ENCODE data around the gene MS4A14. TPM values are rescaled to one million over a fixed set of nuclear protein-coding genes. Genes with fewer than 3 reads are reported as not detected.
A peak's percentile ranks its signal among the peaks of the same experiment; 100 is the strongest.
"Not testable (repeated sequence)": the region's sequence is repeated elsewhere in the genome, so short reads cannot be mapped to it uniquely, and the experiment has no call there.

MS4A14 gene
- total and polyA plus RNA-seq, 2 donors (not counting 1 experiment from before 2014, with no cell fraction given), result 3.4 to 5.4 TPM

DNA sequence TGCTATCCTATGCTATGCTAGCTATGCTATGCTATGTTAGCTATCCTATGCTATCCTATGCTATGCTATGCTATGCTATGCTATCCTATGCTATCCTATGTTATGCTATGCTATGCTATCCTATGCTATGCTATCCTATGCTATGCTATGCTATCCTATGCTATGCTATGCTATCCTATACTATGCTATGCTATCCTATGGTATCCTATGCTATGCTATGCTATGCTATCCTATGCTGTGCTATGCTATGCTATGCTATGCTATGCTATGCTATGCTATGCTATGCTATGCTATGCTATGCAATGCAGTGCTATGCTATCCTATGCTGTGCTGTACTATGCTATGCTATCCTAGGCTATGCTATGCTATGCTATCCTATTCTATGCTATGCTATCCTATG, 50.8 kb downstream of the MS4A14 start:
- Histone ChIP-seq H3K4me2 (replicated peaks; ENCODE audit: low read depth, low read length, poor library complexity, severe bottlenecking) (peak overlapping the region; percentile 71), H3K27ac (ENCODE audit: low read length in 2 of 2) (no peak overlapping the region), H3K4me3 (ENCODE audit: control extremely low read depth in 1 of 5, extremely low read depth in 1 of 5, insufficient read depth in 1 of 5, low read depth in 2 of 5, low read length in 4 of 5) (peak overlapping the region in 2 of 5 experiments; percentile 48 to 70), H3K27me3 (replicated peaks in 1 of 4; ENCODE audit: control extremely low read depth in 1 of 4, control insufficient read depth in 3 of 4, insufficient read depth in 4 of 4, low read length in 3 of 4) (no peaks in the 10 kb centered on the region), H3K79me2 (ENCODE audit: control insufficient read depth, insufficient read depth, low read length) (peaks cover 7% of the 10 kb centered on the region), H3K4me1 (ENCODE audit: control insufficient read depth in 2 of 2, insufficient read depth in 2 of 2, low read length in 2 of 2) (peaks cover 36 to 39% of the 10 kb centered on the region in 2 donors), H3K9me3 (ENCODE audit: control extremely low read depth in 1 of 3, control insufficient read depth in 2 of 3, insufficient read depth in 1 of 3, low read length in 2 of 3) (peaks cover 0 to 3% (median 0%) of the 10 kb centered on the region in 3 donors), H3K9ac (ENCODE audit: low read length) (peak overlapping the region; percentile 57), H2AFZ (ENCODE audit: insufficient read depth, low read depth, low read length, poor library complexity, severe bottlenecking) (no peak overlapping the region), H3K36me3 (replicated peaks in 1 of 2; ENCODE audit: control extremely low read depth in 1 of 2, control insufficient read depth in 1 of 2, extremely low read depth in 1 of 2, insufficient read depth in 2 of 2, low read length in 1 of 2) (no peaks in the 10 kb centered on the region), H4K20me1 (ENCODE audit: control insufficient read depth, insufficient read depth, low read length, poor library complexity, severe bottlenecking) (no peaks in the 10 kb centered on the region)
- DNase-seq (no peak), ATAC-seq (ENCODE audit: low read depth) (no peak)
- POLR2A ChIA-PET, result no interaction called here
- peak overlapping the region; percentile 68 for H3K27ac Mint-ChIP-seq
- H3K4me1 Mint-ChIP-seq, result peaks cover 63% of the 10 kb centered on the region
- CTCF ChIA-PET, result interaction anchor here (1.4 to 2.1 kb wide), 2 partner anchors 9 to 50 kb away, joined by 3 to 6 read pairs; partner anchors contain the start of gene MS4A1
- H3K27me3 Mint-ChIP-seq, result no peaks in the 10 kb centered on the region
- no peak for TF ChIP-seq EZH2 (IDR thresholded peaks at IDR 0.05; ENCODE audit: borderline replicate concordance, insufficient read depth, low read depth, low read length, poor library complexity, severe bottlenecking)
- TF ChIP-seq CTCF (IDR thresholded peaks at IDR 0.05), result no peak
- H3K9me3 Mint-ChIP-seq (ENCODE audit: insufficient read depth), result no peaks in the 10 kb centered on the region
- no peak overlapping the region for H3K4me3 Mint-ChIP-seq
- intact Hi-C loops (cut with micrococcal nuclease), result loop anchor here (2.0 kb wide), 1 partner anchor 68 kb away; the partner anchor contains the start of gene MS4A7

DNA sequence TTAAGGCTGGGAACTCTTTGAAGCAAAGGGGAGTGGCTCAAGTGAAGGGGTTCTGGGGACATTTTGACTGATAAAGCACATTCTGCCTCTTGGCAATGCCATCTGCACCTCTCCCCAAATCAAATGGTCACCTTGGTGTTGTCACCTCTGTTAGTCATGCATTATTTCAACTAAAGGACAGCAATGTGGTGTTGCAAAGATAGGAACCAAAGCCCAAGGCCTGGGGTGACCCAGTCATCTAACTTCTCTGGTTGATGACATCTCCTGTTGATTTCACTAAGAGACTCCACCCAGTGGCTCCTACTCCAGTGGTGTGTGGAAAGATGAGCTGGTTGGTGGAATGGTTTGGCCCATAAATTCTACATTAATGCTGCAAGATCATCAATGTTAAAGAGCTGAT, 51.6 kb downstream of the MS4A14 start:
- no peak overlapping the region for H3K4me3 ChIP-seq (ENCODE audit: control extremely low read depth in 1 of 5, extremely low read depth in 1 of 5, insufficient read depth in 1 of 5, low read depth in 2 of 5, low read length in 4 of 5)
- H3K27ac ChIP-seq (ENCODE audit: low read length in 2 of 2), result no peak overlapping the region
- POLR2A ChIA-PET, result interaction anchor here (0.9 kb wide), 1 partner anchor 29 kb away, joined by 5 read pairs; no protein-coding TSS in a partner anchor
- intact Hi-C loops (cut with micrococcal nuclease), result loop anchor here (2.0 kb wide), 1 partner anchor 69 kb away; the partner anchor contains the start of gene MS4A7
- no peaks in the 10 kb centered on the region for H4K20me1 ChIP-seq (ENCODE audit: control insufficient read depth, insufficient read depth, low read length, poor library complexity, severe bottlenecking)
- ATAC-seq (ENCODE audit: low read depth) (no peak), DNase-seq (no peak)
- no peak overlapping the region for H3K4me2 ChIP-seq (replicated peaks; ENCODE audit: low read depth, low read length, poor library complexity, severe bottlenecking)
- no peaks in the 10 kb centered on the region for H3K27me3 ChIP-seq (replicated peaks in 1 of 4; ENCODE audit: control extremely low read depth in 1 of 4, control insufficient read depth in 3 of 4, insufficient read depth in 4 of 4, low read length in 3 of 4)
- CTCF ChIA-PET, result interaction anchor here (1.8 kb wide), 1 partner anchor 85 kb away, joined by 6 read pairs; no protein-coding TSS in a partner anchor
- H3K4me3 Mint-ChIP-seq, result no peak overlapping the region
- peaks cover 7% of the 10 kb centered on the region for H3K79me2 ChIP-seq (ENCODE audit: control insufficient read depth, insufficient read depth, low read length)
- H3K9me3 ChIP-seq (ENCODE audit: control extremely low read depth in 1 of 3, control insufficient read depth in 2 of 3, insufficient read depth in 1 of 3, low read length in 2 of 3), result peaks cover 0 to 3% (median 0%) of the 10 kb centered on the region in 3 donors
- no peak for TF ChIP-seq CTCF (IDR thresholded peaks at IDR 0.05)
- TF ChIP-seq EZH2 (IDR thresholded peaks at IDR 0.05; ENCODE audit: borderline replicate concordance, insufficient read depth, low read depth, low read length, poor library complexity, severe bottlenecking), result no peak
- H3K27me3 Mint-ChIP-seq, result no peaks in the 10 kb centered on the region
- peaks cover 59% of the 10 kb centered on the region for H3K4me1 Mint-ChIP-seq
- H3K27ac Mint-ChIP-seq, result peak overlapping the region; percentile 58
- no peak overlapping the region for H3K9ac ChIP-seq (ENCODE audit: low read length)
- no peak overlapping the region for H2AFZ ChIP-seq (ENCODE audit: insufficient read depth, low read depth, low read length, poor library complexity, severe bottlenecking)
- H3K36me3 ChIP-seq (replicated peaks in 1 of 2; ENCODE audit: control extremely low read depth in 1 of 2, control insufficient read depth in 1 of 2, extremely low read depth in 1 of 2, insufficient read depth in 2 of 2, low read length in 1 of 2), result no peaks in the 10 kb centered on the region
- H3K4me1 ChIP-seq (ENCODE audit: control insufficient read depth in 2 of 2, insufficient read depth in 2 of 2, low read length in 2 of 2), result peaks cover 34% of the 10 kb centered on the region in 2 donors
- H3K9me3 Mint-ChIP-seq (ENCODE audit: insufficient read depth), result no peaks in the 10 kb centered on the region

GRCh38 chr11:60451185-60451584, 54.9 kb downstream of the MS4A14 start:
- H3K4me3 ChIP-seq (ENCODE audit: control extremely low read depth in 1 of 5, extremely low read depth in 1 of 5, insufficient read depth in 1 of 5, low read depth in 2 of 5, low read length in 4 of 5); CTCF ChIA-PET; DNase-seq; H3K4me2 ChIP-seq (replicated peaks; ENCODE audit: low read depth, low read length, poor library complexity, severe bottlenecking); H4K20me1 ChIP-seq (ENCODE audit: control insufficient read depth, insufficient read depth, low read length, poor library complexity, severe bottlenecking); H3K4me3 Mint-ChIP-seq; H3K27me3 ChIP-seq (replicated peaks in 1 of 4; ENCODE audit: control extremely low read depth in 1 of 4, control insufficient read depth in 3 of 4, insufficient read depth in 4 of 4, low read length in 3 of 4); H3K27ac Mint-ChIP-seq; H3K9me3 ChIP-seq (ENCODE audit: control extremely low read depth in 1 of 3, control insufficient read depth in 2 of 3, insufficient read depth in 1 of 3, low read length in 2 of 3); H3K9ac ChIP-seq (ENCODE audit: low read length); H3K27me3 Mint-ChIP-seq; H3K36me3 ChIP-seq (replicated peaks in 1 of 2; ENCODE audit: control extremely low read depth in 1 of 2, control insufficient read depth in 1 of 2, extremely low read depth in 1 of 2, insufficient read depth in 2 of 2, low read length in 1 of 2); H3K9me3 Mint-ChIP-seq (ENCODE audit: insufficient read depth); H2AFZ ChIP-seq (ENCODE audit: insufficient read depth, low read depth, low read length, poor library complexity, severe bottlenecking); POLR2A ChIA-PET; H3K27ac ChIP-seq (ENCODE audit: low read length in 2 of 2); ATAC-seq (ENCODE audit: low read depth): not testable (repeated sequence)
- 99% methylated on average over 14 of the region's 32 CpGs for WGBS (ENCODE audit: insufficient coverage)
- intact Hi-C loops (cut with micrococcal nuclease), result loop anchor here (10.0 kb wide), 1 partner anchor 644 kb away; no protein-coding TSS in a partner anchor
- H3K4me1 Mint-ChIP-seq, result peaks cover 65% of the 10 kb centered on the region
- H3K4me1 ChIP-seq (ENCODE audit: control insufficient read depth in 2 of 2, insufficient read depth in 2 of 2, low read length in 2 of 2), result peaks cover 45 to 47% of the 10 kb centered on the region in 2 donors
- peaks cover 16% of the 10 kb centered on the region for H3K79me2 ChIP-seq (ENCODE audit: control insufficient read depth, insufficient read depth, low read length)
